ENCODE measurements around the gene OR10K1.

GRCh38 chr1:158425027-158425426 lies 36.6 kb upstream of the OR10K1 start:
- TF ChIP-seq CTCF (conservative IDR thresholded peaks at IDR 0.05; ENCODE audit: low read length) (no peak), EZH2phosphoT487 (IDR thresholded peaks at IDR 0.05; ENCODE audit: borderline replicate concordance) (no peak)
